Activated CD4-positive, alpha-beta memory T cell treated with anti-CD3 and anti-CD28 coated beads, Interleukin-2, amount 10 ng/mL, durations not matched to agents 7 days and 5 days (primary cell): ENCODE measurements around the gene VEGFA. TPM values are rescaled to one million over a fixed set of nuclear protein-coding genes. Genes with fewer than 3 reads are reported as not detected.

Experiments
- CTCF ChIA-PET: fragments of 350-600 bp; sonication (Branson Sonifier 250); formaldehyde crosslinking; loops from one replicate; lab custom pipeline; 2021; ENCODE audit warnings: antibody characterized with exemption, inconsistent platforms; lab: Charles Lee
- POLR2A ChIA-PET: fragments of 350-600 bp; sonication (Branson Sonifier 250); formaldehyde crosslinking; loops from one replicate; lab custom pipeline; 2021; ENCODE audit warnings: antibody characterized with exemption; lab: Charles Lee
- DNase-seq: peaks from one replicate; pipeline ENCODE4 v3.0.0-alpha.2; 2020
- H3K27ac Mint-ChIP-seq: one replicate; pipeline ENCODE4 v1.8.0; 2021; ENCODE audit warnings: mild to moderate bottlenecking, mixed read lengths
- H3K27me3 Mint-ChIP-seq: one replicate; pipeline ENCODE4 v1.8.0; 2021; ENCODE audit warnings: mixed read lengths
- H3K36me3 Mint-ChIP-seq: one replicate; pipeline ENCODE4 v1.8.0; 2021; ENCODE audit warnings: low read depth, mixed read lengths
- H3K4me1 Mint-ChIP-seq: one replicate; pipeline ENCODE4 v1.8.0; 2021; ENCODE audit warnings: mixed read lengths
- H3K4me3 Mint-ChIP-seq: one replicate; pipeline ENCODE4 v1.8.0; 2021; ENCODE audit warnings: mild to moderate bottlenecking, mixed read lengths
- H3K9me3 Mint-ChIP-seq: one replicate; pipeline ENCODE4 v1.8.0; 2021; ENCODE audit warnings: mixed read lengths
- total RNA-seq, 2 experiments: library from RNA; stranded (reverse); gene quantifications; one replicate each; pipeline ENCODE4 v1.2.3, GENCODE V29; 2021

Gene VEGFA
- total RNA-seq, 2 experiments from 2014 or later = 48.1 to 49.5 TPM

GRCh38 chr6:43799551-43800297 is 29.7 kb downstream of the VEGFA start:
- Mint-ChIP-seq H3K4me1 (peaks cover 28% of the 10 kb centered on the region), H3K27me3 (no peaks in the 10 kb centered on the region), H3K27ac (peak overlapping the region; percentile 68), H3K9me3 (no peaks in the 10 kb centered on the region), H3K36me3 (no peaks in the 10 kb centered on the region), H3K4me3 (no peak overlapping the region)
- CTCF ChIA-PET = interaction anchor here (1.1 kb wide), 1 partner anchor 30 kb away, joined by 5 read pairs; the partner anchor contains the start of gene VEGFA
- POLR2A ChIA-PET = no interaction called here
- DNase-seq = no peak

GRCh38 chr6:43800298-43800623 is 30.2 kb downstream of the VEGFA start:
- Mint-ChIP-seq H3K36me3 (no peaks in the 10 kb centered on the region), H3K27ac (peak overlapping the region; percentile 68), H3K27me3 (no peaks in the 10 kb centered on the region), H3K9me3 (no peaks in the 10 kb centered on the region), H3K4me3 (no peak overlapping the region), H3K4me1 (peaks cover 28% of the 10 kb centered on the region)
- ChIA-PET CTCF (interaction anchor here (1.1 kb wide), 1 partner anchor 31 kb away, joined by 5 read pairs; the partner anchor contains the start of gene VEGFA), POLR2A (no interaction called here)
- DNase-seq = no peak

- Mint-ChIP-seq H3K4me3 (no peak overlapping the region), H3K27ac (no peak overlapping the region), H3K36me3 (no peaks in the 10 kb centered on the region), H3K4me1 (peaks cover 28% of the 10 kb centered on the region), H3K27me3 (no peaks in the 10 kb centered on the region), H3K9me3 (no peaks in the 10 kb centered on the region)
- ChIA-PET POLR2A (no interaction called here), CTCF (no interaction called here)
- no peak for DNase-seq
These were observed 30.9 kb downstream of the VEGFA start for GRCh38 chr6:43800746-43801494.

- CTCF ChIA-PET = no interaction called here
- no peak for DNase-seq
- Mint-ChIP-seq H3K27me3 (no peaks in the 10 kb centered on the region), H3K4me3 (no peak overlapping the region), H3K4me1 (peaks cover 28% of the 10 kb centered on the region), H3K27ac (no peak overlapping the region), H3K9me3 (no peaks in the 10 kb centered on the region), H3K36me3 (no peaks in the 10 kb centered on the region)
- POLR2A ChIA-PET = no interaction called here
These were observed 31.6 kb downstream of the VEGFA start for GRCh38 chr6:43801495-43802181.

GRCh38 chr6:43803055-43803782 is 33.2 kb downstream of the VEGFA start:
- Mint-ChIP-seq H3K36me3 (no peaks in the 10 kb centered on the region), H3K4me3 (no peak overlapping the region), H3K27ac (no peak overlapping the region), H3K27me3 (peaks cover 4% of the 10 kb centered on the region), H3K4me1 (peaks cover 27% of the 10 kb centered on the region), H3K9me3 (no peaks in the 10 kb centered on the region)
- POLR2A ChIA-PET = no interaction called here
- no peak for DNase-seq
- CTCF ChIA-PET = interaction anchor here (0.7 kb wide), 1 partner anchor 198 kb away, joined by 3 read pairs; no protein-coding TSS in a partner anchor

GRCh38 chr6:43803783-43804549 is 34.0 kb downstream of the VEGFA start:
- no peaks in the 10 kb centered on the region for H3K36me3 Mint-ChIP-seq
- ChIA-PET POLR2A (no interaction called here), CTCF (interaction anchor here (0.6 kb wide), 1 partner anchor 18 kb away, joined by 4 read pairs; no protein-coding TSS in a partner anchor)
- peaks cover 6% of the 10 kb centered on the region for H3K27me3 Mint-ChIP-seq
- no peak overlapping the region for H3K4me3 Mint-ChIP-seq
- peaks cover 20% of the 10 kb centered on the region for H3K4me1 Mint-ChIP-seq
- no peak overlapping the region for H3K27ac Mint-ChIP-seq
- DNase-seq = no peak
- H3K9me3 Mint-ChIP-seq = no peaks in the 10 kb centered on the region

- H3K4me3 Mint-ChIP-seq = no peak overlapping the region
- H3K36me3 Mint-ChIP-seq = no peaks in the 10 kb centered on the region
- no peak overlapping the region for H3K27ac Mint-ChIP-seq
- no peaks in the 10 kb centered on the region for H3K9me3 Mint-ChIP-seq
- POLR2A ChIA-PET = no interaction called here
- CTCF ChIA-PET = interaction anchor here (0.6 kb wide), 1 partner anchor 17 kb away, joined by 4 read pairs; no protein-coding TSS in a partner anchor
- no peak for DNase-seq
- H3K27me3 Mint-ChIP-seq = peaks cover 6% of the 10 kb centered on the region
- peaks cover 12% of the 10 kb centered on the region for H3K4me1 Mint-ChIP-seq
These were observed 34.7 kb downstream of the VEGFA start for GRCh38 chr6:43804550-43805223.

- ChIA-PET CTCF (interaction anchor here (0.6 kb wide), 1 partner anchor 113 kb away, joined by 3 read pairs; no protein-coding TSS in a partner anchor), POLR2A (no interaction called here)
These were observed 35.7 kb downstream of the VEGFA start for GRCh38 chr6:43805699-43806042.

GRCh38 chr6:43806043-43806757 is 36.2 kb downstream of the VEGFA start:
- Mint-ChIP-seq H3K27ac (no peak overlapping the region), H3K9me3 (no peaks in the 10 kb centered on the region), H3K36me3 (no peaks in the 10 kb centered on the region), H3K4me3 (no peak overlapping the region), H3K27me3 (peaks cover 6% of the 10 kb centered on the region), H3K4me1 (peaks cover 2% of the 10 kb centered on the region)
- no peak for DNase-seq
- POLR2A ChIA-PET = no interaction called here
- CTCF ChIA-PET = interaction anchor here (0.6 kb wide), 1 partner anchor 114 kb away, joined by 3 read pairs; no protein-coding TSS in a partner anchor

More at GRCh38 chr6:43805699-43806042, 35.7 kb downstream of the VEGFA start:
- Mint-ChIP-seq H3K4me1 (peaks cover 3% of the 10 kb centered on the region), H3K27me3 (peaks cover 6% of the 10 kb centered on the region), H3K36me3 (no peaks in the 10 kb centered on the region), H3K4me3 (no peak overlapping the region), H3K9me3 (no peaks in the 10 kb centered on the region), H3K27ac (no peak overlapping the region)
- DNase-seq = no peak

- Mint-ChIP-seq H3K27me3 (peaks cover 6% of the 10 kb centered on the region), H3K4me1 (peaks cover 5% of the 10 kb centered on the region), H3K4me3 (no peak overlapping the region), H3K9me3 (no peaks in the 10 kb centered on the region), H3K36me3 (no peaks in the 10 kb centered on the region), H3K27ac (no peak overlapping the region)
- ChIA-PET CTCF (no interaction called here), POLR2A (no interaction called here)
- DNase-seq = no peak
These were observed 36.8 kb downstream of the VEGFA start for GRCh38 chr6:43806758-43807227.
